8988T (cell line): ENCODE data around the gene KCNQ1OT1.

Experiments
- DNase-seq: peaks from one replicate; pipeline ENCODE4 v3.0.0; 2011

The KCNQ1OT1 gene

GRCh38 chr11:2719831-2720590, 20.2 kb upstream of the KCNQ1OT1 start:
- no peak for DNase-seq

- DNase-seq, result no peak
Measured at GRCh38 chr11:2718817-2719438, 19.1 kb upstream of the KCNQ1OT1 start.

GRCh38 chr11:2717561-2718325, 17.9 kb upstream of the KCNQ1OT1 start:
- no peak for DNase-seq

- no peak for DNase-seq
Measured at GRCh38 chr11:2716376-2717095, 16.7 kb upstream of the KCNQ1OT1 start.

GRCh38 chr11:2715716-2716350, 16.0 kb upstream of the KCNQ1OT1 start:
- DNase-seq, result no peak

GRCh38 chr11:2714871-2715270, 15.1 kb upstream of the KCNQ1OT1 start:
- DNase-seq, result no peak

GRCh38 chr11:2714463-2714800, 14.6 kb upstream of the KCNQ1OT1 start:
- no peak for DNase-seq

GRCh38 chr11:2713661-2714462, 14.1 kb upstream of the KCNQ1OT1 start:
- DNase-seq, result no peak

GRCh38 chr11:2713094-2713493, 13.3 kb upstream of the KCNQ1OT1 start:
- no peak for DNase-seq

GRCh38 chr11:2711161-2711560, 11.4 kb upstream of the KCNQ1OT1 start:
- no peak for DNase-seq

GRCh38 chr11:2709429-2709828, 9.6 kb upstream of the KCNQ1OT1 start:
- DNase-seq, result no peak

- DNase-seq, result no peak
Measured at GRCh38 chr11:2708757-2709281, 9.0 kb upstream of the KCNQ1OT1 start.

GRCh38 chr11:2708151-2708581, 8.4 kb upstream of the KCNQ1OT1 start:
- no peak for DNase-seq

- no peak for DNase-seq
Measured at GRCh38 chr11:2707736-2708135, 7.9 kb upstream of the KCNQ1OT1 start.

- no peak for DNase-seq
Measured at GRCh38 chr11:2706321-2706720, 6.5 kb upstream of the KCNQ1OT1 start.

GRCh38 chr11:2704896-2705606, 5.3 kb upstream of the KCNQ1OT1 start:
- no peak for DNase-seq

GRCh38 chr11:2704356-2704755, 4.6 kb upstream of the KCNQ1OT1 start:
- DNase-seq, result no peak

- DNase-seq, result no peak
Measured at GRCh38 chr11:2703363-2704141, 3.8 kb upstream of the KCNQ1OT1 start.

GRCh38 chr11:2702771-2703362, 3.1 kb upstream of the KCNQ1OT1 start:
- DNase-seq, result no peak
